HG02642 (cell line): Measurements from ENCODE around the gene UBE2E1.
"Not testable (repeated sequence)": the region's sequence is repeated elsewhere in the genome, so short reads cannot be mapped to it uniquely, and the experiment has no call there.

Experiments used
- ATAC-seq: cut with Tn5 transposase; IDR thresholded peaks from one replicate; pipeline ENCODE4 v1.9.1; 2021; ENCODE audit warnings: mild to moderate bottlenecking; ENCODE audit not compliant: unreplicated experiment, poor library complexity

The UBE2E1 gene

DNA sequence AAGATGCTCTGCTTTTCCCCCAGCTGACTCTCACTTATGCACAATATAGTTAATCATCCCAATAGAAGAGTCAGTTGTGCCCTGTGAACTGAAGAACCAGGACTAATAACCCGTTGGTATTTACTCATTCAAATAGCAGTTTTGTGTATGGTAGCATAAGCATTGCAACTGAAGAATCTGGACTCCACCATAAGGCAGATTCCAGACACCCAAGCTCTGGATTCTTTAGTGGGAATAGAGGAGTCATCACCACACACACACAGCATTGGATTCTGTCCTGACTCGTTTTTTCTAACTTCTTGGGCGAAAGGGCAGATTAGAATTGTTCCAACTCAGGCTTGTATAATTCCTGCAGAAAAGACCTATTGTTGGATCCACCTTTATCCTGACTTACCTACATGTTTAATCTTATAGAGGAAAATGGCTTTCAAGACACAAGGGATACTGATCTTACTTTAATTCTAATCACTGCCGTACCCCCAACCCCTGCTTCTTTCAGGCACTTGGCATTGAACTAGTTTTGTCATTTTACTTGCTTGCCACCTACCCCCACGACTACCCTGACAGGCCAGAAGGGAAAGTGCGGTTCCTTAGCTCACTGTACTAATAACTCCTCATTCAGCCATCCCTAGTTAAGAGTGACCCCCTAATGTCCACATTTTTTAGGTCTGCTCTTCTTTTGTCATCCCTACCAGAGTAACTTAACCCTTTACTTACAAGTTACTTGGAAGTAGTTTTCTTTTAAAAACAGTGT is 68.8 kb downstream of the UBE2E1 start:
- no peak for ATAC-seq

DNA sequence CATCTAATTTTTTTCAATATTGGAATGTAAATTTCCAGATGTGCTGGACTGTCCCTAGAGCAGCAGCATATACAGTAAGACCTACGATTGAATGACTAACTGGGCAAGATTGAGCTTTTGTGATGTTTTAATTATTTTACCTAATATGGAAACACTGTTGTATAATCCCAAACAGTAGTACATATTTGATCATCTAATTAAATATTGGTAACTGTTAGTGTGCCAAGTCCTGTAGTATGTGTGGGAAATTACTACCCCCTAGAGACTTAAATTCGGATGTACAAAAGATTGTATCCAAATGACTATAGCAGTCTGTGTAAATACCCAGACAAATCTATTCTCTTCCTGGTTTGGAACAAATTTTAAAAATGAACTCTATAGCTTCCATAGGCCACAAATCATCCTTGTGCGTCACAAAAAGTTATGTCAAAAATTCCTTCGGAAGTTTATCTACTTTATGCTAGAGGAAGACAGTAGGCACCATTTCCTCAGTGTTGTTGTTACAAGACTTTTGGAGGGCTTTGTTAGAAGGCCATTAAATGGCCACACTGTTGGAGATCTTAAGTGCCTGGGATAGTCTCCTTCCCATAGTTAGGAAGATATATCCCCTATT is 69.5 kb downstream of the UBE2E1 start:
- no peak for ATAC-seq

DNA sequence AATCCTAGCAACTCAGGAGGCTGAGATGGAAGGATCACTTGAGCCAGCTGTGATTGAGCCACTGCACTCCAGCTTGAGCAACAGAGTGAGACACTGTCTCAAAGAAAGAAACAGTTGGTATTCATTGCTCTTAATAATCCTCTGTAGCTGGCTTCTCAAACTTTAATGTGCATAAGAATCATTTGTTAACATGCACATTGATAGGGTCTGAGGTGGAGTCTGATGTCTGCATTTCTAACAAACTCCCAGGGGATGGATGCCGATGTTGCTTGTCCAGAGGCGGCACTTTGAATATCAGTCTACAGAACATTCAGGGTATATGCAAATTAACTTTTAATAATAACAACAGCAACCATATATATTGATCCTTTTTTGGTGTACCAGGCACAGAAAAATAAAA is 71.2 kb downstream of the UBE2E1 start:
- ATAC-seq = no peak

DNA sequence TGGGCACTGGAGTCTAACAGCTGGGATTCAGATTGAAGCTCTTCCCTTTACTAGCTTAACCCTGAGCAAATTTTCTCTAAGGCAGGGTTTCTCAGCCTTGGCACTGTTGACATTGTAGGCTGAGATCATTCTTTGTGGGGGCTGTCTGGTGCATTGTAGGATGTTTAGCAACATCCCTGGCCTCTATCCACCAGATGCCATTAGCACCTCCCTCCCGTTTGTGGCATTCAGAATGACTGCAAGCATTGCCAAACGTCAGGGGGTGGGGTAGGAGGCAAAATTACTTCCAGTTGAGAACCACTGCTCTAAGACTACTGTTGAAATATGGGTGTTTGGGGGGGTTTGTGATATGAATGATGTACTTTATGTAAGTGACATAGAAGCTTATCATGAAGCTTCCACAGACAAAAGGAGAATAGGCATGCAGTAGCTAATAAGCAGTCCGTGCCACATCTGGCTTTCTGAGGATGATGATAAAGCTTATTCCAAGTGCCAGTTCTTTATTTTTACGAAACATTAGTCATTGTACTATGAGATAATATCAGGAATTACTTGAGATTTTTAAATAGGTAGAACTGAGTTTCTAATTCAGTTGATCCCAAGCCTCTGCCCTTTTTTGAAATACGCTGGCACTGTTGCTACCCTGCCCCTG is 71.7 kb downstream of the UBE2E1 start:
- ATAC-seq = no peak

DNA sequence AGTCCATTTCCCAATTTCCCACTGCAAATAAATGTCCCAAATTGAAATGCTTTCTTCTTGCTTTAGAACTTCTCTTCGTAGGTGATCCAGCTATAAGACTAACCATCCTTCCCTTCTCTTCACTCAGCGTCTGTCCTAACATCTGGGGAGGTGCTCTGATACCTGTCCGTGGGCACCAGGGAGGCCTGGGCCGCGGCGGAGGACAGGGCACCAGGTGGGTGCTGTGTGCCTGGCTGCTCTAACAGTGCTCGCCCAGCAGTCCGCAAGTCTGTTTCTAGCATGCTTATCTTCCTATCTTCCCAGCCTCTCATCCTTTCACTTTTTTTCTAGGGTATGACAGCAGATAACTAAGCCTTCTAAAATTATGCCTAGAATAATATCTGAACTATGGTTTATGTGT is 73.7 kb downstream of the UBE2E1 start:
- ATAC-seq = no peak

DNA sequence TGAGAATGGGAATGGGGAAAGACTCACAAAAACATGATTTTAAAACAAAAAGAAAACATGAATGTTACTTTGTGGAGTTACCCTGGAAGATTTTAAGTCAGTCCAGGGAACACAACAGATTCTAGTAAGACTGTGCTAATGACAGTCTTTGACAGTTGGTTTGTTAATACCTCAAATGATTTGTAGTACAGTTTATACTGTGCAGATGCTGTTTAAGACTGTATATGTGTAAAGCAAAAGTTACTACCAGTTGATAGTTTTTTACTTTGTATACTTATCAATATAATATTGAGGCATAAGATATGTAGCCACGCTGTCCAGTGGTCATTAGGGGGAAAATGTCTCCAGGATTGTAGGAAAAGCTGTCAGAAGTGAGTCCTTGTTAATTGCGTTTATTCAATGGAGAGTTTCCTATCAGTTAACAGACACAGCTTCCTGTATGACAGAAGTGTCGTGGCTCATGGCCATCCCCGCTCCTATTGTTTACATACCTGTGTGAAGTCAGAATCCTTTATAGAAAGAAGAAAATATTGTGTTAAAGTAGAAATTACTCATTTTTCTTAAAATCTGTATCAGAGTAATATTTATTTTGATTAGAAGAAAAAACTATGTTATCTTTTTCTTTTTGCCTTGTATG is 75.1 kb downstream of the UBE2E1 start:
- no peak for ATAC-seq

DNA sequence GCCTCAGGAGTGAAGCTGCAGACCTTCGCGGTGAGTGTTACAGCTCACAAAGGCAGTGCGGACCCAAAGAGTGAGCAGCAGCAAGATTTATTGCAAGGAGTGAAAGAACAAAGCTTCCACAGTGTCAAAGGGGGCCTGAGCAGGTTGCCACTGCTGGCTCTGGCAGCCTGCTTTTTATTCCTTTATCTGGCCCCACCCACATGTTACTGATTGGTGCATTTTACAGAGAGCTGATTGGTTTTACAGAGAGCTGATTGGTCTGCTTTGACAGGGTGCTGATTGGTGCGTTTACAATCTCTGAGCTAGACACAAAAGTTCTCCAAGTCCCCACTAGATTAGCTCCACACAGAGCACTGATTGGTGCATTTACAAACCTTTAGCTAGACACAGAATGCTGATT is 76.2 kb downstream of the UBE2E1 start:
- ATAC-seq = not testable (repeated sequence)

DNA sequence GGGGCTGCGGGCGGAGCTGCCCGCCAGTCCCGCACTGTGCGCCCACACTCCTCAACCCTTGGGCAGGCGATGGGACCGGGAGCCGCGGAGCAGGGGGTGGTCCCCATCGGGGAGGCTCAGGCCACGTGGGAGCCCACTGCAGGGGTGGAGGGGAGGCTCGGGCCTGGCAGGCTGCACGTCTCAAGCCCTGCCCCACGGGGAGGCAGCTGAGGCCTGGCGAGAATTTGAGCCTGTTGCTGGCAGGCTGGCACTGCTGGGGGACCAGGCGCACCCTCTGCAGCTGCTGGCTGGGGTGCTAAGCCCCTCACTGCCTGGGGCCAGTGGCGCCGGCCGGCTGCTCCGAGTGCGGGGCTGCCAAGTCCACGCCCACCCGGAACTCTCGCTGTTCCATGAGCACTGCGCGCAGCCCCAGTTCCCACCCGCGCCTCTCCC is 76.7 kb downstream of the UBE2E1 start:
- ATAC-seq = no peak

DNA sequence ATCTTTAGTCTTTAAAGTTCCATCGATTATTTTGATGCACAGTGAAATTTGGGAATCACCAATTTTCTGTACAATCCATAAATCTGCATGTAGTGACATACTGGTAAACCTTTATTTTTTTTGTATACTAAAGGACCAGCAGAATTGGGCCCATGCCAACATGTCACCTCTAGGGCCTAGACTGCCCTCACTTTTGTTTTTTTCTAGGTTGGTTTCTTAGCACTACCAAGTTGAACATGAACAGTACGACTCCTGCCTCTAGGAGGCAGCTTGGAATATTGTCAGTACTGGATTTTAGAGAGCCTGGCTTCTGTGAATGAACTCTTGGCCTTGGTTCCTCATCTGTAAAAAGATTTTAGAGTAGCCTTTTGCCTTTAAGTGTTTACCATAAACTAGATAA is 78.7 kb downstream of the UBE2E1 start:
- no peak for ATAC-seq

DNA sequence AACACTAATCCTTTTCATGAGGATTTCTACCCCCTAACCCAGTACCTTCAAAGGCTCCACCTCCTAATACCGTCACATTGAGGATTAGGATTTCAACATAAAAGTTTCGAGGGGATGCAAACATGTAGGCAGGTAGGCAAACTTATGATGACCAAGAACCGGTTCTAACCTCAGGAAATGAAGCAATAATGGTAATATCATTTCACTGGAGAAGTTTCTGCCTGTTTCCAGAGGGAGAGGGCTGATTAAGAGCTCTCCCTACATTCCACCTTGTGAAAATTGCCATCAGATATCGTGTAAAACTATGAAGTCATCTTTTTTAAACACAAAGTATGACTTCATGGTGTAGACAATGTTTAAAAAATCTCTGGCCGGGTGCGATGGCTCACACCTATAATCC is 79.5 kb downstream of the UBE2E1 start:
- ATAC-seq = no peak

DNA sequence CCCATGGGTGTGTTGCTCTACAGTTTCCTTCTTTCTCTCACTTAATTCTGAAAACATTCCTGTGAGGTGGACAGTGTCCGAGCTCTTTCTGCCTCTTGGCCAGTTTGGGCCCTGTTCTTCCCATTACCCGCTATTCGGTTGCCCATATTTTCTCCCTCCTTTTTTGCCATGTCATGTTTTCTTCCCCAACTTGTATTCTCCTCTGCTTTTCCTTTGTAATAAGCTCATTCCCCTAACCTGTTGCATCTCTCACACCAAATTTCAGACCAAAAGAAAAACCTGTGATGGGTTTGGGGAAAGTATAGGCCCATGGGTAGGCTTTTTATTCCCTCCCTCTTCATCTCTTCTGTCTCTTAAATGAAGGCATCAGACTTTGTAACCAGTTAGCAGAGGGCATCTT is 80.6 kb downstream of the UBE2E1 start:
- no peak for ATAC-seq

DNA sequence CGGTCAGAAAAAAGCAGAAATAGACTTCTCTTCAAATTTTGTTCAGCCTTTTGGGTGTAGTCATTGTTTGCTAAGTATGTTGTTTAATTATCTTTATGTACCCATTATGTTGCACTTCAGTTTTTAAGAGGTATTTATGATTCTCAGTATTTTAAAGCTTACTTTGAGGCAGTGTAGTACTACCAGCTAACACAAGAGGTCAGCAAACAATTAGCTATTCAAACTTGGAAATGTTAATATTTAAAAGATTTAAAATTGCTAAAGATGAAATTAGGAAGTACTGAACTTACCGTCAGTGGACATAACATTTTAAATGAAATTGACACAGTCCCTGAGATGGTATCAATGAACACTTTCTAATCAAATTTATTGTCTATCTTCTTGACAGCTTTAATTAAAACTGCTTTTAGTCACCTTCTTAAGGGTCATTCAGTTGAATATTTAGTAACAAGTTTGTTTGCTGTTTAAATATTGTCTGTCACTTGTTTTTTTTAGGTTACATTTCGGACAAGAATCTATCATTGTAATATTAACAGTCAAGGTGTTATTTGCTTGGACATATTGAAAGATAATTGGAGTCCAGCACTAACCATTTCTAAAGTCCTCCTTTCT is 83.0 kb downstream of the UBE2E1 start:
- ATAC-seq = no peak

DNA sequence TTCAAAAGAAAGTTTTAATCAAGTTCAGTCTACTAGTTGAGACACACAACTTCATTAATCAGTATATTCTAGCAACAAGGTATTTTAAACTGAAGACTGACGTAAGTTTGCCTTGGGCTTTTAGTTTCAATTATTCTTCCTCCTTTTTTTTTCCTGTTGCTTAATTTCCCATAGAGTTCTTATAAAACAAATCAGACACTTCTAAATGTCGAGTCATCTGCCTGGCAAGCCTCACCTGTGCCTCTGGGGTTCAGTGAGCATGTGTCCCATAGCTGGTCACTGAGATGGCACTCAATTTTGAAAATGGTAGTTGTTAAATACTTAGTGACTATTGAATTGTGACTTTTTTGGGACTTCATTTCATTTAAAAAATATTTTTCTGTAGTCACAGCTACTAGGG is 83.6 kb downstream of the UBE2E1 start:
- no peak for ATAC-seq

DNA sequence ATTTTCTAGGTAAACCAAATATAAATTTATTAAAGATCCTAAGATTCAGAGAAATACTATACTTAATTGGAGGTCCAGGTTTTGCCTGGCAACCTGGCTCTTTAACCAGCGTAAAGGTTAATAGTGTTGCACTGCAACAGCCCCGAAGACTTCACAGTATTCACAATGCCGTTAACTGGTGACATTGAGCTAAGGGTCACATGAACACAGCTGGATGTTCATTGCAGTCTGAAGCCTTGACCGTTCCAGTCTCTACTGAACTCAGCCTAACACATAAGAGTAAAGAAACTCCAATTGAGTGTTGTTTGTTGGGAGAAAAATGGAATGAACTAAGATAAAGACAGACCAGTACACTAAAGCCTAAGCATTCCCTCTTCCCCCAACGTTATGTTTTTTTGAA is 84.2 kb downstream of the UBE2E1 start:
- ATAC-seq = no peak

DNA sequence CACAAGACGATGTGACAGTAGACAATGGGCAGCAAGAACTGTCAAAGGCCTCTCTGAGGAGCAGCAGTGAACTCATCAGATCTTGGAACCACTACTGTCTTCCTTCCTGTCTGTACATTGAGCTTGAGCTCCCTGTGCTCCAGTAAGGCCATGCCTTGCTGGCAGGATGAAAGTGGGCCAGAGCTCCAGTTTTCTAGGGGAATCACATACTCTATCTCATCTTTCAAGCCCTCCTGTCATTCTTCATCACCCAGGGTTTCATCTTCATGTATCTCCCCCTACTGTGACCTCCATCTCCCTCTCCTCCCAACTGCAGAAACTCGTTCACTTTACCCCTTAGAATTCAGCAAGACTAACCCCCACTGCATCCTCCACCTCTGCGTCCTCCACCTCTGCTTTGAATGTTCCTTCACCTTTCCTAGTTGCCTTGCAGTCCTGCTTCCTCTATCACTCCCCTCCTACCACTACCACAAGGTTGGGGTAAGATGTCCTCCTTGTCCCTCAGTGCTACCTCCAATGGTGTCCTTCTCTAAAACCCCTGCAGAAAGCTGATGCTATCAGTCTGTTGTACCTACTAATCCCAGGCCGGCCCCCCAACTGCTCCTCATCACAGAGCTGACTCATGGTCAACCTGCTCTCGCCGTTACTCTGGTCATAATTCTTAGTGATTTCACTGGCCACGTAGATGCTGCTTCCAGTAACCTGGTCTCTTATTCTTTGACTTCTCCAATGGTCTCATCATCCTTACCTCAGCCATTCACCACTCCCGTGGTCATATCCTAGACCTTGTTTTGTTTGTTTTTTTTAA is 88.7 kb downstream of the UBE2E1 start:
- ATAC-seq = no peak

DNA sequence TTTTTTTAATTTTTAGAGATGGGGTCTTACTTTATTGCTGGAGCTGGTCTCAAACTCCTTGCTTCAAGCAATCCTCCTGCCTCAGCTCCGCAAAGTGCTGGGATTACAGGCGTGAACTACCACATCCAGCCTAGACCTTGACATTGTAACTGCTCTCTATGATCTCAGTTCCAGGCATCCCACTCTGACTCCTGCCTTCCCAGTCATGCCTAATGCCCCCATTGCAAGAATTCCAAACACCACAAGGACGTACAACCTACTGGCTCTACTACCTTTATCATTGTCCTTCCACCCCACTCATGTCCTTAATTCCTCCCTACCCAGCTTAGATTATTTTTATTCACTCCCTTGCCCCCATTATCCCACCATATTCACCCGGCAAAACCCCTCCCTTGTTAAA is 89.4 kb downstream of the UBE2E1 start:
- ATAC-seq = no peak

DNA sequence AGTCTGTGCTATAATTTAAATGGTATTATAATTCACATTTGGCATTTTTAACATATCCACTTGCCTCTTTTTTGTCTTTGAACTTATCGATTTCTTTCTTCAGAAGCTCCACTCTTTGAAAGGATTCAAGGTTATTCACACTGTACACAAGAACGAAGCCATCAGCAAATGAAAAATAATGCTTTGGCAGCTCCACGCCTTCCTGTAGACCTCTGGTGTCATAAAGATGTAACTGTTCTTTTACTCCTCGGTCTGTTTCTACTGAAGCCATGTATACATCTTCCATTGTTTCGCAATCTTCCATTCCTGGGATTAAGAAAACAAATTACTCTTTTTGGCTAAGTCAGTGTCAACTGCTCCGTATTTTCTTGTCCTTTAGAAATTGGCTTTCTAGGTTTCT is 95.0 kb downstream of the UBE2E1 start:
- no peak for ATAC-seq

DNA sequence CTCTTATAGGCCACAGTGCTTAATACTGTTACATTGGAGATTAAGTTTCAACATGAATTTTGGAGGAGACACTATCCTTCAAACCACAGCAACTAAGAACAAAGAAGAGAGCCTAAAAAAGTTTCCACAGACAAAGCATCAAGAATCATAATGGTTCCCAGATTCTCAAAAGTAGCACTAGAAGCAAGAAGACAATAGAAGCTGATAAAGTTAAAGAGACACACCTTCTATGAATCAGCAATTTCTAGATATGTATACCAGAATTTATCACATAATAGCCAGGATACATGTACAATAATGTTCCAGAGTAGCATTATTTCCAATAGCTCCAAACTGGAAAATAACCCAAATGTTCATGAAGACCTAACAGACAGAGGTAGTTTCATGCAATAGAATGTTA is 98.8 kb downstream of the UBE2E1 start:
- no peak for ATAC-seq

DNA sequence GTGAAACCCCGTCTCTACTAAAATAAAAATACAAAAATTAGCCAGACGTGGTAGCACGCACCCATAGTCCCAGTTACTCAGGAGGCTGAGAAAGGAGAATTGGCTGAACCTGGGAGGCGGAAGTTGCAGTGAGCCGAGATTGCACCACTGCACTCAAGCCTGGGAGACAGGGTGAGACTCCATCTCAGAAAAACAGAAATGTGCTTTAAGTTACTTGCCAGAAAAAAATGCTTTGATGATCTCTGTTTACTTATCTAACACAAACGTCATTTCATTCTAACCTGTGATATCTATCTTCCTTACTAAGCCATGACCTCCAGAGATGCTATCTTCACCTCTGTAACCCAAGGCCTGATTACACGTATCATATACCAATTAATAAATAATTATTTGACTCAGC is 103.6 kb downstream of the UBE2E1 start:
- ATAC-seq = no peak

DNA sequence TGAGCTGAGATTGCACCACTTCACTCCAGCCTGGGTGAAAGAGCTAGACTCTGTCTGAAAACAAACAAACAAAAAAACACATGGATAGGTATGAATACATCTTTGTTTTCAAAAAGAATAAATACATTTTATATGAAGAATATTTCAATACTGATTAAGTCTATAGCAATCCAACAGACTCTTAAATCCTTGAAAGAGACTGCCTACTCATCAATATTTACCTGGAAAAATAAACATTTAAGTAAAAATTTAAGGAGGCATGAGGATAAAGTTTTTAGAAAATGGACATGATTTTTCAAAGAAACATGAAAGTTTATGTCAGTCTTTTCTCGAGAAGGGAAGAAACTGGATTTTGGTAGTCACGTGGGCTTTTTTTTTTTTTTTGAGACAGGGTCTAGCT is 105.6 kb downstream of the UBE2E1 start:
- no peak for ATAC-seq
